ENCODE results near the gene TRERF1.
A peak's percentile ranks its signal among the peaks of the same experiment; 100 is the strongest.

Gene TRERF1

DNA sequence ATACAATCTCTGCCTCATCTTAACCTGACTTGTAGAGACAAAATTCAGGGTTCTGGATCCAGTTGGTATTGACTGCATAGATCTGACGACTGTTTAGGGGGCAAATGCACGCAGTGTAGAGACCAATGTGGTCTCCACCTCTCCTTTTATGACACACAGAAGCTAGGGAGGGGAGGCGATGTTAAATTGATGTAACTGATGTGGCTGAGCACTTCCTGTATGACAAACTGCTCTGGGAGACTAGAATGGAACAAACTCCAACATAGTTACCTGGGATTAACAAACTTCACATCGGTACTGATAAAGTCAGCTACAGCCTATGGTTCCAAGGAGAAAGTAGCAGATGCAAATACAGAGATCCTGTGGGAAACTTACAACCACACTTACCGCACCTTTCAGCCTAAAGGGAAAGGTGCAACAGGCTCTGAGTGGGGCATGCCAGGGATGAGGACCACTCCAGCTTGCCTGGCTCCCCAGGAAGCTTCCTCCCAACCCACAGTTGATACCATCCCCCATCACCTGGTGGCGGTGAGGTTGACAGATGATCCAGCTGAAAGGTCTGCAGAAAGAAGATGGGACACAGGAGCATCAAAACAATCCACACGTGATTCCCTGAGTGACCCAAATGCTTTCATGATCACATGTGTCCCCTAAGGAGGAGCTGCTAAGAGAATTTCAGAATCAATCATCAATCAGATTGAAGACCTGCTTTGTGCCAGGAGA is 173.4 kb downstream of the TRERF1 start:
- no peak for DNase-seq (ENCODE audit: low read depth in 1 of 2, low spot score in 1 of 2)

DNA sequence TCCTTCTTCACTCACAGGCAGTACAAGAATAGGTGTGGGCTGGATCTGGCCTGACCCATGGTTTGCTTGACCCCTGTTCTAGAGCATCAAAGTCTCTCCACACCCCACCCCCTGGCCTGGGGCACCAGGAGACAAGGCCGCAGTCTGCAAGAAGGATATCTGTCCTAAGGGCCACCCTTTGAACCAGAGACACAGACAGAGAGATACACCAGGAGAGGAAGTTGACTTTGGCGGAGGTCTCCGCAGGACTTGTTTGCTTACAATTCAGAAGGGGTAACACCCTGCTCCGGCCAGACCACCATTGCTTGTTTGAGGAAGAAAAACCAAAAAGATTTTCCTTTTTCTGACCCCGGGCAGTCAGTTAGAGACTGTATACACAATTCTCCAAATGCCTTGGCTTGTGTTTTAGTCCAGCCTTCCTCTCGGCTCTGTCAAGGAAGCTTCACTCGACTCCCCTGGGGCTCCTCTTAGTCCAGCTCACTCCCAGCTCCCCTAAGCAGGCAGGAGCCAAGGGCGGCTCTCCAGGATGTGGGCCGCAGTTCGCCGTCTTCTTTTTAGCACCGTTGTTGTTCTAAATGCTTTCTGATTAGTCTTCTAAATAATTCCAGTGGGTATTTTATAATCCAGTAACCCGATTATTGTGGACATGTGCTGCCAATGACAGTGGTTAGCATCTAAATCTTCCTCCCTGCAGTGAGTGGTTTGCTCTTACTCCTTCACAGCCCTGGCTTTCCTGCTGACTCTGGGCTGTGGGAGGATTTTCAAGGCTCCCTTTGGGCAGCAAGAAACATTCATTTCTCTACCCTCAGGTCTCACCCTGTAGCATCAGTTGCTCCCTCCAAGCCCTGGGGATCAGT is 175.5 kb downstream of the TRERF1 start:
- DNase-seq (ENCODE audit: low read depth in 1 of 2, low spot score in 1 of 2) = no peak

DNA sequence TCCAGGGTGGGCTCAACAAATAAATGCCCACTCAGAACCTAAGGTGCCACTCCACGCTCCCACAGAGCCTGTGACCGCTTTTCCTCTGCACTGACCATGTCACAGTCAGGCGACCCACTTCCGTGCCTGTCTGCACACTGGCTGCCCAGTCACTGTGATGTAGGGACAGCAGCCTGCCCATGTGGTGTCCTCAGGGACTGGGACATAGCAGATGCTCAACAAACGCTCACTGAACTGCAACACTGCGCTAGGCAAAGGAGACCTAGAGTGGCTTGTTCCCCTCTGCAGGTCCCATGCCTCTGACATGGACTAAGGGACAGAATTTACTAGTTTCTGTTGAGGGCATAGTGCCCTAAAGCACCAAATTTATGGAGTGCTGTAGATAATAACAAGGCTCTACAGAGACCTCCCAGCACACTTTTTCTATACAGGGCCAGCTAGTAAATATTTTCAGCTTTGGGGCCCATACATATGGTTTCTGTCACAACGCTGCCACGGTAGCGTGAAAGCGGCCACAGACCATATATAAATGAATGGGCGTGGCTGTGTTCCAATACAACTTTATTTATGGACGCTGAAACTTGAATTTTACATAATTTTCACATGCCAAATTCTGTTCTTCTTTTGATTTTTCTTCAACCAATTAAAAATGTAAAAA is 176.2 kb downstream of the TRERF1 start:
- no peak for DNase-seq (ENCODE audit: low read depth in 1 of 2, low spot score in 1 of 2)

DNA sequence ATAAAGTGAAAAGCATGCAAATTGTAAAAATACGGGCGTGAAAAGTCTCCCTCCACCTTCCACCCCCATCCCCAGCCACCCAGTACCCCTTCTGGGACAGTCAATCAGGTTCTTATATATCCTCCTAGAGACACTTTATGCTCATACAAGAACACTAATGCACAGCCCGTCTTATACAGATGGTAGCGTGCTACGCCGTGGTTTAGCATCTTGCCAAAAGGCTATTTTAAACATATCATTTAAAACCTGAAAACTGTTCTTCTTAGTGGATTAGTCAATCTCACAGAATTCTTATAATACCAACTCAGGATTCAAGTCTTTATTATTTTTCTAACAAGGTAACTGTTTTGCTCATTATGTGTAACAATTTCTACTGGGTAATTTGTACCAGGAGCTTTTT is 176.8 kb downstream of the TRERF1 start:
- DNase-seq (ENCODE audit: low read depth in 1 of 2, low spot score in 1 of 2) = no peak

DNA sequence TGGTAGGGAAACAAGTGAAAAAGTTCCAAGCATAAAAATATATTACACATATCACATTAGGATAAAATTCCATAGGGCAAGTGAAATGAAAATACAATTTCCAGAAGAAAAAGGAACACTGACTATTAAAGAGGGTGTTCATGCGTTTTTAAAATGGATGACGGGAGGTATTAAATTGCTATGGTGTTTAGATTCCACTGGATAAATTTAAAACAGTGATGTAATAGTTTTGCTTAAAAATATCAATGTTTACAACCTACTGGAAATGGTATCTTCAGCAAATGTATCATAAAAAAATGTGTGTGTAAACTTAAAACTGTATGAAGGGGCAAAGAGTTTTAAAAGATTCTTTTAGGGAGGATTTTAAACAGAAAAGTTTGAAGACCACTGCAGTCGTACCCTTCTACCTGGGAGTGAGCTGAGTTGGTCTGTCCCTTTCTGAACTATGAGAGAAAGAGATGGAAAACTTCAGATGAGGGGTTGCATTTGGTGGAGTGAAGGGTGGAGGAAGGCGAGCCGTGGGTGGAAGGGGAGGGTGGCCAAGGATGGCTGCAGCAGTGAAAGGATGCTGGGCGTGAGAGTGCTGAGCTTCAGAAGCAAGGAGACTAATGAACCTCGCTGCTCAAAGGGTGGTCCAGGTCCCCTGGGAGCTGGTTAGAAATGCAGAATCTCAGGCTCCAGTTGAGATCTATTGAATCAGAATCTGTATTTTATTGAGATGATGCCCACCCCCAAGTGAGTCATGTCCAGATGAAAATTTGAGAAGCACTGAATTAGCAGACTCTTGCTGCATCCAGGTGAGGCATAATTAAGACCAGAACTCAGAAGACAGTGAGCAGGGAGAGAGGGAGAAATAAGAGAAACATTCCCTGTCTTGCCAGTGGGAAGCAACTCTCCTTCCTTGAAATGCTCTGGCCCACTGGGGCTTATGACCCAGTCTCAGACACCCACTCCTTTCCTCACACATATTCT is 179.6 kb downstream of the TRERF1 start:
- no peak for DNase-seq (ENCODE audit: low read depth in 1 of 2, low spot score in 1 of 2)

DNA sequence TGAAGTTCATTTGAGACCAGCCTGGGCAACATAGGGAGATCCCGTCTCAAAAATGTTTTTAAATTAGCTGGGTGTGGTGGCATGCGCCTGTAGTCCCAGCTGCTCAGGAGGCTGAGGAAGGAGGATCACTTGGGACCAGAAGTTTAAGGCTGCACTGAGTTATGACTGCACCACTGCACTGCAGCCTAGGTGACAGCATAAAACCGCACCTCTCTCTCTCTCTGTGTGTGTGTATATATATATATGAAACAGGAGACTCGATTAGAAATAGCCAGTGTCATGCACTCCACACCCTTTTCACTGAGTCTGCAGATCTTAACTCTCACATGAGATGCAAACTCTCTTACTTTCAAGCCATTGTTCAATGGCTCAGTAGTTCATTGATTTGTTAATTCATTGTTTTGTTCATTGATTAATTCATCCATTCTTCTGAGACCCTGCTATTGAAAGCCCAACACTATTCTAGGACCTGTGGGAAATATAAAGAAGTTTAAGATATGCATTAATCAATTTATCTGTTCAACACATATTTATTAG is 181.7 kb downstream of the TRERF1 start:
- DNase-seq (ENCODE audit: low read depth in 1 of 2, low spot score in 1 of 2) = no peak

DNA sequence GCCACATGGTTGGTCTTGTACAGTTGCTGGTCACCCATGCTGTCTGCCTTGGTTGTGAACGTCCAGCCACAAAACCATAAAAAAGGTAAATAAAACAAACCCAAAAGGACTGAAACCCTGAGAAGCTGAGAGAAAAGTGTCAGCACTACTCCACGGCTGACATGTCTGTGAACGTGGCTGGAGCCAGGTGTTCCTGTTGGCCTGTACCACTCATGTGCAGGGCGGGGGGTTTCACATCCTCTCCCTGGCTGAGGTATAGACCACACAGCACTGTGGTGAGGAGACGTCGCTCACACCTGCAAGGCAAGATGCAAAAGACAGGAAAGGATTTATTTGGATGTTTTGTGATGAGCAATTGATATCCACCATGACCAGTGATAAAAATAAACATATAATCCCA is 182.2 kb downstream of the TRERF1 start:
- no peak for DNase-seq (ENCODE audit: low read depth in 1 of 2, low spot score in 1 of 2)

DNA sequence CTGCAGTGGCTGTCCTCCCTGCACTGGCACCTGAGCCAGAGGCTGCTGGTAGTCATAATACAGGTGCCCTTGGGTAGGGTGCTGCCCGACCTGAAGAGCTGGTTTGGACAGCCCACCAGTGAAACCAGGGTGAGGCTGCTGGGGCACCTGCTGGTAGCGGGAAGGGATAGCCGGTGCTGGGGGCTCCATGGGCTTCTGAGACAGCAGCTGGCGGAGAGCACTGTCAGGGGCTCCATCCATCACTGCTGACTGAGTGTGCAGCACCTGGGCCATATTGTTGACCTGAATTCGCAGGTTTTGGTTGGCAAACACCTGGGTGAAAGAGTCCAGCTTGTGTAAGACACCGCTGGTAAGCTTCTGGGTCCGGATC is 182.9 kb downstream of the TRERF1 start:
- DNase-seq (ENCODE audit: low read depth in 1 of 2, low spot score in 1 of 2) = no peak

DNA sequence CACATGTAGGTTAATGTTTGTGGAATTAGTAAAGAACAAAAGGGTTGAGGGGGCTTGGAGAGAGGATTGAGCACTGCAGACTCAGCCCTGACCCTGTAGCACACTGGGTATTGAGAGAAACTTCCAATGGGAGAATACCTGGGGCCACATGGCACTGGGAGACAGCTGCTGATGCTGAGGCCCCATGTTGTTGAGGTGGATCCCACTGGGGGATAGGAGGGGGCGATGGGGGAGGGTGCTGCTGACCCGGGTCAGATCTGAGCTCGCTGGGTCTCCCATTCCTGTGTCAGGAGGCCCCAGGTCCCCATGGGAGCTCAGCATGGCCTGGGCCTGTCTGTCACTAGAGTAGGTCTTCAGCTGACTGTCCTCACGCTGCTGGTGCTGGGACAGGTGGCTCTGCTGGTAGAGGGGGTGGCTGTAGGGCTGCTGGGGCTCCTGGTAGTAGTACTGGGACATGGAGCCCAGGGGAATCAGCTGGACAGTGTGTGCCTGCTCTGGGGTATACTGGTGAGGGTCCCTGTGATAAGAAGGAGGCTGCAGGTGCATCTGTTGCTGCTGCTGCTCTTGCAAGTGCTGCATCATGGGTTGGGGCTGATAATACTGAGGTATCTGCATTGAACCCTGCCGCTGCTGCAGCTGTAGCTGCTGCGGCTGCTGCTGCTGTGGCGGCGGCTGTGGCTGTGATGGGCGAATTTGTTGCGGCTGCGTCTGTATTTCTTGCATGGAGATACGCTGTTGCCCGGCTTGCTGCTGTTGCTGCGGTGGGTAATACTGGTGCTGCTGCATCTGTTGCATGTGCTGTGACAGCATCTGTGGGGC is 183.5 kb downstream of the TRERF1 start:
- DNase-seq (ENCODE audit: low read depth in 1 of 2, low spot score in 1 of 2) = no peak

DNA sequence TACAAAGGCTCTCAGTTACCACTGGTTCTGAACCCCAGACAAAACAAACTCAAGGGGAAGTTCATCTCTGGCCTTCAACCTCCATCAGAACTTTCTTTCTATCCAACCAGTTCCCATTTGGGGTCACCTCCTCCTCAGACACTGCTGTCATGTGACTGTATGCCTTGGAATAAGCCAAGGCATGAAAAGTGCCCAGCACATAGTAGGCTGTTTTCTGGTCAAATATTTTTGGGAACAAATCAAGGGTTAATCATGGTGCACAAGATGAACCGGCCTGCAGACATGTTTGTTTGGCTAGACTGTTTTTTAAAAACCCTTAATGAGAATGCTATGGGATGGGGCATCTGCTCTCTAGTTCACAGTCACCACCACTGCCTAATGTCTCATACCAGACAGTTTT is 185.2 kb downstream of the TRERF1 start:
- no peak for DNase-seq (ENCODE audit: low read depth in 1 of 2, low spot score in 1 of 2)

DNA sequence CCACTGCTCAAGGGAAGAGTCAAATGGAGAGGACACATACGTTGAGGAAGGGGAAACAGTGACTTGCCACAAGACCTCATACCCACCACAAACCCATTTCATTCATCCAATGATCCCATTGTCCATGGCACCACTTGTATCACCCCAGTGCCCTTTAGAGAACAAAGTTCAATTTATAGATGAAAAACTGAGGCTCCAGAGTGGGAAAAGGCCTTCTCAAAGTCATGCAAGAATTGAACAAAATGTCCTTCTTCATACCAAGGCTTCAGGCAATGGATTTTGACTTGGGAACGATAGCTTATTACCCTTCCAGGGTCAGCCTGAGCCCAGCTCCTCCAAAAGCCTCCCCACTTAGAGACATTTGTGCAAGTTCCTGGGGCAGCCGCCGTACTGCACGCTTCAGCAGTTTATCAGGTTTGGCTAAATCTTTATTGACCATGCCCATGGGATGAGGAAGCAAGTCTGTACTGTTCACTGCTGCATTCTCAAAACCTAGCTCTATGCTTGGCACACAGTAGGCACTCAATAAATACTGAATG is 186.8 kb downstream of the TRERF1 start:
- DNase-seq (ENCODE audit: low read depth in 1 of 2, low spot score in 1 of 2) = no peak

DNA sequence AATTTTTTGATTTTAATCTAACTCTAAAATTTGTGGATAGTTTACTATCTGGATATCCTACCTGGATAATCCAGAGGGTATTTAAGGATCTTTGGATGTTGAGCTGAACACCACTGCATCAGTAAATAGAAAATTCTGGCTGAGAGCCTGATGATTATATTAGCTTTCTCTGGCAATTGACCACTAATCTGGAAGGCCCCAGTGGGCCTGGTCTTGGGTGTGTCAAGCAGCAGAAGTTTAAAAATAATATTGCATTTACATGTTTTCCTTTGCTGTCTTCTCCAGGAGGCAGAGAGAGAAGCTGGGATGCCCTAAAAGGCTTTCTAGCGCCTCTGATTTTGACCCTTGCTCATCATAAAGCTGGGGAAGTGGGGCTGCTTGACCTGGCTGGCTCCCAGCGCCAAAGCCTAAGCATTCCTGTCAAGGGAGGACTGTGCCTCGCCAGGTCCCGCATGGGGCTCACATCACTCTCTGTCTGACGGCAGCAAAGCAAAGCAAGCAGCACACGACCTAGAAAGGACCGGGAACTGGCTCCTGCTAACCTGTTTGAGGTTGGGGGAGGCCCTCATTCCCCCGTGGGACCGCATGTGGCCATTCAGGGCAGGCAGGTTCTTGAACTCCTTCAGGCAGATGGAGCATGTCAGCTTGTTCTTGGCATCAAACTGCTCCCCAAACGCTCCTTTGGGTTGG is 187.4 kb downstream of the TRERF1 start:
- no peak for DNase-seq (ENCODE audit: low read depth in 1 of 2, low spot score in 1 of 2)

DNA sequence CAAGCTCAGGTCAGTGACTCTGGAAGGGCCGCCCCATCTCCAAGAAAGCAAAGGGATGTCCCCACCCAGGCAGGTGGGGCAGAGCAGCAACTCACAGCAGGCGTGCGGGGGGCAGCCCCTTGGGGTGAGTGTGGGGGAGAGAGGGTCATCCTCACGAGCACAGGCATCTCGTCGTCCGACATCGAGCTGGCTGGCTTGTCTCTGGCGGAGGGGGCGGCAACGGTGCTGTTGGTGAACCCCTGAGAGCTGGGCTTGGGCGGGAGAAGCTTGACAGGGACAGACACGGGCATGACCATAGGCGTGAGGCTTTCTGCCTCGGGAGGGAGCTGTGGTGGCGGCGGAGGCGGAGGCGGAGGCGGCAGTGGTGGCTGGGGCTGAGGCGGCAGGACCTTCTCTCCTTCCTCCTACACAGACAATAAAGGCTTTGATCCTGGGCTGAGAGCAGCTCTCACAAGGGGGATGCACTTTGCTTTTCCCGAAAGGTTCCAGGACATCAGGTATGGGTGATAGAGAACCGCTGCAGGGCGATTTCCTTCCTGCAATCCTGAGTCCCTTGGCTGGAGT is 188.5 kb downstream of the TRERF1 start:
- no peak for DNase-seq (ENCODE audit: low read depth in 1 of 2, low spot score in 1 of 2)

DNA sequence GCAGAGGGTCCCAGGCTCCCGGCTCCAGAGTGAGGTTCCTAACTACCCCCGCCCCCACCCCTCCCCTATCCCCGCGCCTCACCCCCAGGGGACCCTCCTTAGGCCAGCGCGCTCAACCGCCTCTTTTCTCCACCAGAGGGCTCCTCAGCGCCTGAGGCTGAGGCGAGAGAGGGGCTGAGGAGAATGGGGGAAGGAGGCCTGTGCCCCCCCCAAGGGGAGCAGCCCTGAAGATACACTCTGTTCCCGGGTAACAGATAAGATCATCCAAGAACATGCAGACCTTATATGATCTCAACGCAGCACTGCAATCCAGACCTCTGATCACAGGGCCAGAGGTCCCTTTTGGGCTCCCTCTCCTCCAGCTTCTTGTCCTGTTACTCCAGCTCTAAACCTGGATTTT is 190.8 kb downstream of the TRERF1 start:
- DNase-seq (ENCODE audit: low read depth in 1 of 2, low spot score in 1 of 2) = peak; percentile 21 to 27

DNA sequence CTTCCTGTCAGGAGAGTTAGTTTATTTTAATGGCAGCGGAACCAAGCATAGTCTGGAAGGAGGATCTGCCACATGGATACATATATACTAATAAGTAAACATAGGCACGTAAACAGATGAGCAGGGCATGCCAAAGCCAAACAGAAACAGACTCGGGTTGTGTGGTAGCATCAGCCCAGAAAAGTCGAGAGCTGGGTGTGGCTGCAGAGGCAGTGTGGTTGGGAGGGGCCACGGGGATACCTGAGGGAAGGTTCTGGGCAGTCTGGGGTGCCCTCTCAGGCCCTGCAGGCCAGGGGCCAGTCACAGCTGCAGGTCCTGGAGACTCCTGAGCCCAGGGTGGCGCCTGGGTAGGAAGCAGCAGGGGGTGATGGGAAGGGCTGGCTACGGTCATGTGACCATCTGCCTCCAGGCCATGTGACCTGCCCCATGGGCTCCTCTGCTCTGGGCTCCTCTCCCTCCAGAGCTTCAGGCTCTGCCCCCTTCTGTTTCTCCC is 191.3 kb downstream of the TRERF1 start:
- no peak for DNase-seq (ENCODE audit: low read depth in 1 of 2, low spot score in 1 of 2)

DNA sequence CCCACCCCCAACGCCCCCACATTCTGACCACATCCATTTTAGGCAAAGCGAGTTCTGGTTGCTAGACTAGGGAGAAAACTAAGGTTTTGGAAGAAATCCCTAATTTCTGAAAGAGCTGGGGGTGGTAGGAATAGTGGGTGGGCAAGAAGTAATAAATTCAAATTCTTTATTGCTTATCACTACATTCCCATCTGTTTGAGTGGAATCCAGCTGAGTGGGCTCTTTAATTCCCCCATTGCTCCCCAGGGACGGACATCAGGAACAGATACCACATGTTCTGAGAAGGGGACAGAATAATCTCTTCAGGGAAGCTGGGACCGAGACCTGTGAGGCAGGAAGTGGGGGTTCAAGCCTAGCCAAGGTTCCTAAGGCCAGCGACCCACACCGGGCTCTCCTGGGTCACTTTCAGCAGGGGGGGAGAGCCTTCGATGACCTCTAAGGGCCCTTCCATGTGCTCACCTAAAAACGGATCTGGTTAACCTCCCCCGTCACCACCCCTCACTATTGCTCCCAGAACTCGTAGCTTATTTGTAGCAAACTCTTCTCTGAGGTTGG is 191.8 kb downstream of the TRERF1 start:
- DNase-seq (ENCODE audit: low read depth in 1 of 2, low spot score in 1 of 2) = no peak

DNA sequence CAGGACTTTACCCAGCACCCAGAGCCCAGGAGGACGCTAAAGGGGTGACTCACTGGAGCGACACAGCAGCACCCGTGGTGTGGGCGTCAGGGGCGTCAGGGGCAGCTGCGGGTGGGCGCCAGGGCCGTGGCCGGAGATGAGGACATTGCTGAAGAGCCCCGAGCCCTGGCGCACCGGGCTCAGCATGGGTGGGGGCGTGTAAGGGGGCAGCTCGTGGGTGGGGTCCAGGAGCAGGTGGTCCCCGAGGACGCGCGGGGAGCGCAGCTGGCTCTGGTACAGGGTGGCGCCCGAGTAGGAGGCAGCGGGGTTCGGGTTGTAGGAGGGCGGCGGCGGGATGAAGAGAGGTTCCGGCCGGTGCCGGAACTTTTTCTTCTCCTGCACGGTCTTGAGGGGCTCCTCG is 192.4 kb downstream of the TRERF1 start:
- no peak for DNase-seq (ENCODE audit: low read depth in 1 of 2, low spot score in 1 of 2)

DNA sequence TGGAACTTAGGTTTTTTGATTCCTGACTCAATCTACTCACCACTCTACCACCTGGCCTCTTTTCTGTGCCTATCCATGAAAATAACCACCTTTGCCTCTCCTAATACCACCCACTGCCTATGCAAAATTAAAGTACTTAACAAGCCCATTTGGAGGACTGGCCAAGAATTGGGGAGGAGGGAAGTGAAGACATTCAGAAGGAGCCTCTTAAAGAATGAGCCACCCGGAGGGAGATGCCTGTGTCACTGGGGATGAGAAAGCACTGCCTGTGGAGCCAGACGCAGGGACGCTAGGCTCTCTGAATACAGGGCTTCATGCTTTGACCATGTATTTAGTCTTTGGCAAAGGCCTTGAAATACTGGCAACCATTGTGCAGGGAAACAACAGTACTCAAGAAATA is 194.1 kb downstream of the TRERF1 start:
- DNase-seq (ENCODE audit: low read depth in 1 of 2, low spot score in 1 of 2) = no peak
